Left renal cortex interstitium (tissue), 4 donors: ENCODE results near the gene TRUB2. TPM values are rescaled to one million over a fixed set of nuclear protein-coding genes. Genes with fewer than 3 reads are reported as not detected.
A peak's percentile ranks its signal among the peaks of the same experiment; 100 is the strongest.
"Not testable (repeated sequence)": the region's sequence is repeated elsewhere in the genome, so short reads cannot be mapped to it uniquely, and the experiment has no call there.

Experiments used
- DNase-seq, 4 donors: peaks; one replicate each; pipeline ENCODE4 v3.0.0-alpha.2; 2013; ENCODE audit warnings: low read depth in 4 of 4, low spot score in 2 of 4, missing footprints in 1 of 4
- polyA plus RNA-seq, 4 donors: library from polyadenylated mRNA; unstranded; fragments of 120-200 nt; gene quantifications; one replicate each; pipeline ENCODE4 v1.2.1, GENCODE V29; 2013; ENCODE audit not compliant: insufficient read length in 4 of 4

The TRUB2 gene
- polyA plus RNA-seq, 4 donors = 38.3 to 41.3 (median 39.9) TPM

DNA sequence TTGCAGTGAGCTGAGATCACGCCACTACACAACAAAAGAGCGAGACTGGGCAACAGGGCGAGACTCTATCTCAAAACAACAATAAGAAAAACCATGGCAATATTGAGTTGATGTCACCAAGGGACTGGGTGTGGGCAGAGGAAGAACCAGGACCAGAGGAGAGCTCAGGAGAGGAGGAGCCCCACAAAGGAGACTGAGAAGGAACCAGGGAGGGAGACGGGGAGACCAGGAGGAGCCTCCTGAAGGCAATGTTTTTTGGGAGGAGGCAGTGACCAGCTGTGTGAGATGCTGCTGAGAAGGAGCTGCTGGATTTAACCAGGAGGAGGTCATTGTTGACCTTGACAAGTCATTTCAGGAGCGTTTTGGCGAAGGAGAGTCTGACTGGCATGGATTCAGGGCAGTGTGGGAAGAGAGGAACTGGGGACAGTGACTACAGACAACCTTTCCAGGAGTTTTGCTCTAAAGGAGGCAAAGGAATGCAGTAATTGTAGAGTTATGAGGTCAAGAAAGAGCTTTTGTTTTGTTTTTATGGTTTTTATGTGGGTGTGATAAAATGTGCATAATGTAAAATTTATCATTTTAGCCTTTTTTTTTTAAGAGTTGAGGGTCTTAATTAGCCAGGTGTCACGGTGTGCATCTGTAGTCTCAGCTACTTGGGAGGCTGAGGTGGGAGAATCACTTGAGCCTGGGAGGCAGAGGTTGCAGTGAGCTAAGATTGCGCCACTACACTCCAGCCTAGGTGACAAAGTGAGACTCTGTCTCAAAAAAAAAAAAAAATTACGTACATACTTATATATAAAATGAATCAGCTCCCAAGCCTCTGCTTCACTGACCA is 17.9 kb downstream of the TRUB2 start:
- DNase-seq = no peak

DNA sequence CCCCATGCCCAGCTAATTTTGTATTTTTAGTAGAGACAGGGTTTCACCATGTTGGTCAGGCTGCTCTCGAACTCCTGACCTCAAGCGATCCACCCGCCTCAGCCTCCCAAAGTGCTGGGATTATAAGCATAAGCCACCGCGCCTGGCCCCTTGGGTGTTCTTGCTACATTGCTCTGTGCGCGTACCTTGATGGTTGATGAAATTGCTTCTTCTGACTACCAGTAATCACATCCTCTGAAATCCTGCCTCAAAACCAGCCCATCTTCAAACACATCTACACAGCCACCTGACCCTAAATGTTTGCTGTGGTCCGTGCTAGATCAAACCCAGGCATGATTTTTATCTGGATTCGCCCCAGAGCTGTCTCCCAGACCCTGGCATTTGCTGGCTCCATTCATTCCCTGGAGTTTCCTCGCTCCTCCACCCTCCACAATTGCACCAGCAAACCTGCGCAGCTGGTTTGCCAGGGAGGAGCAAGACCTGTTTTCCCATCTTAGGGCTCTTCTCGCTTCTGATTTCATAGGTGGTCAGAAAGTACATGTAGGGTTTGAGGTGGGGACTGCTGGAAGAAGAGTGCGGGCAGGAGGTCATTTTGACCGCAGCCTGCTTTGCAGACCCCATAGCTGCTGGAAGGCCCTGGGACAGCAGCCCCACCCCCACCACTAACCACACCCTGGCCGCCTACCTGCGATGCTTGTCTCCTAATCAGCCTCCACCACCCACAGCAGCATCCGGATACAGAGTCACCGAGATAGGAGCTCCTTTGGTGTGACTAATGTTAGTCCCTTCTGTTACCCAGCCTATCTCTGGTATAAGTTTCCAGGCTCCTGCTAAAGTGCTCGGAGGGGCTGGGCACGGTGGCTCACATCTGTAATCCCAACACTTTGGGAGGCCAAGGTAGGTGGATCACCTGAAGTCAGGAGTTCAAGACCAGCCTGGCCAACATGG is 23.4 kb downstream of the TRUB2 start:
- no peak for DNase-seq

DNA sequence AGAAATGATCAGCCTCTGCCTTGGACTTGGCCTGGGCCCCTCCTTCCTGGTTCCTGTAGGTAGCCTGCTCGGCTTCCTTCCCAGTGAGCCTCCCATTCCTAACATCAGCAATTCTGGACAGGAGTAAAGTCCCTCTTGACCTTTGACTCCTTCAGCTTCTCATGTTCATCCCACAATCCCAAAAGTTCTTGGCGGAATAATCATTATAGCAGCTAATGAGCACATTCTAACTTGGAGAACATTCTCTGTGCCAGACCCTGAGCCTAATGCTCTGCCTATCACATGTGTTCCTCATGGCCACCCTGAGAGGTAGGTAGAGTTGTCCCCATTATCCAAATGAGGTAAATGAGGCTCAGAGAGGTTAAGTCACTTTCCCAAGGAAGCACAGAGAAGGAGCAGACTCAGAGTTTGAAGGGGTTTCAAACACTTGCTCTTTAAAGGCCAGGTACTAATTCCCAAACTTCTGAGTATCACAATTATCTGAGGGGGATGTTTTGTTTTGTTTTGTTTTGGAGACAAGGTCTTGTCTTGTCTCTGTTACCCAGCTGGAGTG is 24.9 kb downstream of the TRUB2 start:
- no peak for DNase-seq

DNA sequence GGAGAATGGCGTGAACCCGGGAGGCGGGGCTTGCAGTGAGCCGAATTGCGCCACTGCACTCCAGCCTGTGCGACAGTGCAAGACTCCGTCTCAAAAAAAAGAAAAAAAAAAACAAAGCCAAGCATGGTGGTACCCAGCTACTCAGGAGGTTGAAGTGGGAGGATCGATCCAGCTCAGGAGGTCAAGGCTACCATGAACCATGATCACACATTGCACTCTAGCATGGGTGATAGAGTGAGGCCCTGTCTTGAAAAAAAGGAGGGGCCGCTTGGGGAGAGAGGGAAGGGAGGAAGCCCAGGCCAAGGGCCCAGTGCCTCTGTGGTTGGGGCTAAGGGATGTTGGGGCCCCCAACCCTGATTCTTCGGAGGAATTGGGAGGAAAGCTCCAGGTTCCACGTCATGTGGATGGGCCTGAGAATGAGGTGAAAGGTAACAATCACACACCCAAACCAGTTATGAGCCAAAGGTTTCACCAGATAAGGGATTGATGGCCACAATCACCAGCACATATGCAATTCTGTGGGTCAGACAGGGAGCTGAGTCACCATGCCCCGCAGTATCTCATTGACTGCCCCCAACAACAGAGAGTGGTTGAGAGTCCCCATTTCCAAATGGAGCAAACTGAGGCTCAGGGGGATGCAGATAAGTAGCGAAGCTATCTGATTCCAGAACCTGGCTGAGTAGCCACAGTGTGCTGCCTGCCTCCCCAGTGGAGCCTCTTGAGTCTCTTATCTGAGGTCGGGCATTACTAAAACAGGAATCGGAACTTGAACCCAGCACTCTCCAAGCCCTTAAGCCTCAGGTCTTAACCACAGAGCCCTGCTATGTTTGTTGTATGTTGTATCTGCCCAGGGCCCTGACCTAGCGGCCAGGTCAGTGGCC is 25.7 kb downstream of the TRUB2 start:
- DNase-seq = no peak

DNA sequence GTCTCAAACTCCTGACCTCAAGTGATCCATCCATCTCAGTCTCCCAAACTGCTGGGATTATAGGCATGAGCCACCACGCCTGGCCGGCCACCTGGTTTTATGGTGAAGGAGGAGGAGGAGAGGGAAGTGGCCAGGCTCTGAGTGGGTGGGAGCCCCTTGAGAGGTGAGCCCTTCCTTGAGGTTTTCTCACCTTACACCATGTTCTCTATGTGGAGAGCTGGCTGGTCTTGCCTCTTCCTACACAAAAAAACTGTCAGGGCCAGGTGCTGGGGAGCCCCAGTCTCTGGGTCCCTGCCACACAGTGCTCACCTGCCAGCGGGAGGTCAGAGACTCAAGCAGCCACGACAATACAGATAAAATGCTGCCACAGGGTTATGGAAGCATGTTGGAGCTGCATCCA is 28.1 kb downstream of the TRUB2 start:
- DNase-seq = no peak

DNA sequence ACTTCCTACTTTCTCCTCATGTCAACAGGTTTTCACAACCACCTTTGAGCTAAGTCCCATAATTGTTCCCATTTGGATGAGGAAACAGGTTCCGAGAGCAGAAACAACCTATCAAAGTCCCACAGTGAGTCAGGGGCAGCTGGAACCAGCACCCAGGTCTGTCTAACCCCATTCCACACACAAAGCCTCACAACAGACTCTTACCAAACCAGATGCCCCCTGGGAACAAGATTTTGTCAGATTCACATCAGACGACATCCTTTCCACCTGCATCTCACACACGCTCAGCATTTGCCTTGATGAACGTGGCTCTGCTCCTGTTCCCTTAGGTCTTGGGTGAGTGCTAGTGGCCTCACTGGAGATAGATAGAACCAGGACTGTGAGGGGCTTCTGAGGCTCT is 29.2 kb downstream of the TRUB2 start:
- DNase-seq = no peak

DNA sequence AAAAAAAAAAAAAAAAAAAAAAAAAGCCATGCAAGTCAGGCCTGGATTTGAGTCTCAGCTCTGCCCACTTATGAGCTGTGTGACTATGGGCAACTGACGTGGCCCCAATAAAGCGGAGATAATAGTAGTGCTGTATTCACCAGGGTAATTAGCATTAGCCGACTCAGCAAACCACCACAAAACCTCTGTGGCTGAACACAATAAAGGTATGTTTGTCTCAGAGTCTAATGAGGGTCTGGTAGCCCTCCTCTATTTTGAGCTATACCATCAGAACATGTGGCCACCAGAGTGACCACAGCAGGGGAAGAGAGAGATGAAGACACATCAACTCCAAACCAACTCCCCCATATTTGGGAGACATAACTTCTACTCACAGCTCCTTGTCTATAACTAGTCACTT is 30.2 kb downstream of the TRUB2 start:
- DNase-seq = no peak

DNA sequence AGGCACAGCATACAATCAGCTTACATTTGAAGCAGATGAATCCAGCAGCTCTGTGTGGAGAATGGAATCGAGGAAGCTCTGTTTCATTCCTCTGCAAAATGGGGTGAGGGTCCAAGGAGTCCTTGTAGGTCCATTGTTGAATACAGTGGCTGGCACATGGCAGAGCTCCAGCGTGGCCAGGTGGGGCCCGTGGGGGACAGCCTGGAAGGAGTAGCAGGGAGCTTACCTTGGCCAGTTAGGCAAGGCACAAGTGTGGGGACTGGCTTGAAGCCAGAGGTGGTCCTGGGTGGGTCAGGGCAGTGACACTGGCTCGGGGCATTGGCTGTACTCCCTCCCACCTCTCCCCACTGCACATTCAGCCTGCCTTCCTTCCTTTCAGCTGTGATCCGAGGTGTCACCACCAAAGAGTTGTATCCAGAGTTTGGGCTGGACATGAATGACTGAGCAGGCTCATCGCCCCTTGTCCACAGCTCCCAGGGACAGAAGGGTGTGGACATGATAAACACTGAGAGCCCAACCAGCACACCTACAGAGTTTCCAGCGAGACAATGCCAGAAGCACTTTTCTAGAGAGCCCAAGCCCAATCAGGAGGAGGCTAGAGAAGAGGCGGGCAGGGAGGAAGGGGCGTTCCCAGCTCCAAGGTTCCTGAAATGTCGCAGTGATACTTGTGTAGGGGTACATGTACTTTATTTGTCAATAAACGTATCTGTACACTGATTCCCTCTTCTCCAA is 33.8 kb downstream of the TRUB2 start:
- no peak for DNase-seq

DNA sequence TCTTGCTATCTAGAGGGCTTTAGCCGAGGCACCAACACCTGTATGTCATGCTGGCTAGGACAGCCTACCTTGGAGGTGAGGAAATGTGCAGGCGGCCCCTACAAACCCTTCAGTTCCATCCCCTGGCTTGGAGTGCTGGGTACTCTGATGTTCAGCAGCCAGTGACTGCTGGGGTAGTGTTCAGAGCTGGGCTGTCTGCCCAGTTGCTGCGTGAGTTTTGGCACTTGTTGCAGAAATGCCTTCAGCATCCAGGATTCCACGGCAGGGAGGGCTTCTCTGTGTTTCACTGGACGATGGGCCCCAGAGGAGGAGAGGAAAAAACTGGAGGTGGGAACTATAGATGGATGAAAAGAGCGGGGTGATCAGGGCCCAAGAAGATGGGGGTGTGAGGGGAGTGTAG is 35.8 kb downstream of the TRUB2 start:
- DNase-seq = no peak

DNA sequence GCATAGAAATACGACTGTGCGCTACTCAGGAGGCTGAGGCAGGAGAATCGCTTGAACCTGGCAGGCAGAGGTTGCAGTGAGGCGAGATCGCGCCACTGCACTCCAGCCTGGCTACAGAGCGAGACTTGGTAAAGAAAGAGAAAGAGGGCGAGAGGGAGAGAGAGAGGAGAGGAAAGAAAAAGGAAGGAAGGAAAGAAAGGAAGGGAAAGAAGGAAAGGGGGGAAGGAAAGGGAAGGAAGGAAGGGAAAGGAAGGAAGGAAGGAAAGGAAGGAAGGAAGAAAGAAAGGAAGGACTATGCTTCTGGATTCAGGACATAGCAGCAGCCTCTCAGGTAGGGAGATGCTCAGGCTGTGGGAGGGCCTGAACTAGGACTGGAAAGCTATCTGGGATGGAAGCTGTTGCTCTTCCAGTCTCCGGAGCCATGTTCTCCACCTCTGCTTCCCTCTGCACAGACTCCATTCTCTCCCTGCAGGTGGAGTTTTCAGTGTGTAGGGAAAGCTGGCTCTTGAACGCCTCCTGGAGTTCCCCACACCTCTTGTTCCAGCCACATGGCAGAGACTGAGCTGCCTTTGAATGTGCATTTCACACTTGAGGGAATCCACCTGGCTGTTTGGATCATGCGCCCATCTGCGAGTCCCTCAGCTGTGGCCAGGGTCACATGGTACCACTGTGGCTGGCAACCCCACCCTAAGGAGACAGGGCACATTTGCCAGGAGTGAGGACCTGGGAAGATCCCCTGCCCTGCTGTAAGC is 37.0 kb downstream of the TRUB2 start:
- no peak for DNase-seq

DNA sequence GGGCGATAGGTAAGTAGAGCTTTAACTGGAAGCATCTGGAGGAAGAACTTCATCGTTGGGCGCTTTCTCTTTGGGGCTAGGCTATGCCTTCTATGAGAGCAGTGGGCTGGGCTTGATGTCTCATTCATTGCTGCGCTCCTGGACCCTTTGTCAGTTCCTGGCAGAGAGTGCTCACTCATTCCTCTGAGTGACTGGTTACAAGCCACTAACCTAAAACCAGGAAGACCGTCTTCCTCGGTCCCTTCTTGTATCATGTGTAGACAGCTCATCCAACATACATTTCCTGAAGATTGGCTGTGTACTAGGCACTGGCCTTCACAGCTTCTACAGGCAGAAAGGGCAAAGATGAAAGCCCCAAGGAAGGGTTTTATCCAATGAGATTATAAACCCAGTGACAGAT is 39.7 kb downstream of the TRUB2 start:
- no peak for DNase-seq

DNA sequence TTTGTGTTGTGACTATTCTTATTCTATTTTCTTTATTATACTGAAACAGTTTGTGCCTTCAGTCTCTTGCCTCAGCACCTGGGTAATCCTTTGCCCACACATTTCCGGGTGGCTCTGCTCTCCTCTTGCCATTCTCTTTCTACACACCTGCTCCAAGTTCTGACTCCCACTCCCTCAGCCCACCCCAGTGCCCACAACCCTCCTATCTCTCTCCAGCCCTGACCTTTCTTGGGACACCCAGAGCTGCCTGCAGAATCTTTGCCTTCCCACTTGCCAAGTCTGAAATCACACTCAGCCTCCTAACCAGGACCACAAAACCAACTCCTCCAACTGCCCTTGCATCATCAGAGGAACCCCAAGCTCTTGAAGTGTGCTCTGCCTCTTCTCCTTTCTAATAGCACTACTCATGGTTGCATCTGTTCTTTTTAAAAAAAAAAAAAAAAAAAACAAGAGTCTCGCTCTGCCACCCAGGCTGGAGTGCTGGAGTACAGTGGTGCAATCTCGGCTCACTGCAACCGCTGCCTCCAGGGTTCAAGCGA is 42.1 kb downstream of the TRUB2 start:
- no peak for DNase-seq

DNA sequence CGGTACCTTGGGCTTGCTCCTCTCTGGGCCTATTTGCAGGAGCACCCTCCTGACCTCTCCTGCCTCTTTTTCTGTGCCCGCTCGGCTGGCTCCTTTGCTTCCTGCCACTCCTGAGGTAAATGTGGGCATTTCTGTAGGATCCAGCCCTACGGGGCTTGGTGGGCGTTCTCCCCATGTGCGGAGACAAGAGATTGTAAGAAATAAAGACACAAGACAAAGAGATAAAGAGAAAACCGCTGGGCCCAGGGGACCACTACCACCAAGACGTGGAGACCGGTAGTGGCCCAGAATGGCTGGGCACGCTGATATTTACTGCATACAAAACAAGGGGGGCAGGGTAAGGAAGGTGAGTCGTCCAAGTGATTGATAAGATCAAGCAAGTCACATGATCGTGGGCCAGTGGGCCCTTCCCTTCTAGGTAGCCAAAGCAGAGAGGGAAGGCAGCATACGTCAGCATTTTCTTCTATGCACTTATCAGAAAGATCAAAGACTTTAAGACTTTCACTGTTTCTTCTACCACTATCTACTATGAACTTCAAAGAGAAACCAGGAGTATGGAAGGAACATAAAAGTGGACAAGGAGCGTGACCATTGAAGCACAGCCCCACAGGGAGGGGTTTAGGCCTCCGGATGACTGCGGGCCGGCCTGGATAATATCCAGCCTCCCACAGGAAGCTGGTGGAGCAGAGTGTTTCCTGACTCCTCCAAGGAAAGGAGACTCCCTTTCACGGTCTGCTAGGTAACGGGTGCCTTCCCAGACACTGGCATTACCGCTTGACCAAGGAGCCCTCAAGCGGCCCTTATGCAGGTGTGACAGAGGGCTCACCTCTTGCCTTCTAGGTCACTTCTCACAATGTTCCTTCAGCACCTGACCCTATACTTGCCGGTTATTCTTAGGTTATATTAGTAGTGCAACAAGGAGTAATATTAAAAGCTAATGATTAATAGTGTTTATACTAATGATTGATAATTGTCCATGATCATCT is 42.9 kb downstream of the TRUB2 start:
- not testable (repeated sequence) for DNase-seq

DNA sequence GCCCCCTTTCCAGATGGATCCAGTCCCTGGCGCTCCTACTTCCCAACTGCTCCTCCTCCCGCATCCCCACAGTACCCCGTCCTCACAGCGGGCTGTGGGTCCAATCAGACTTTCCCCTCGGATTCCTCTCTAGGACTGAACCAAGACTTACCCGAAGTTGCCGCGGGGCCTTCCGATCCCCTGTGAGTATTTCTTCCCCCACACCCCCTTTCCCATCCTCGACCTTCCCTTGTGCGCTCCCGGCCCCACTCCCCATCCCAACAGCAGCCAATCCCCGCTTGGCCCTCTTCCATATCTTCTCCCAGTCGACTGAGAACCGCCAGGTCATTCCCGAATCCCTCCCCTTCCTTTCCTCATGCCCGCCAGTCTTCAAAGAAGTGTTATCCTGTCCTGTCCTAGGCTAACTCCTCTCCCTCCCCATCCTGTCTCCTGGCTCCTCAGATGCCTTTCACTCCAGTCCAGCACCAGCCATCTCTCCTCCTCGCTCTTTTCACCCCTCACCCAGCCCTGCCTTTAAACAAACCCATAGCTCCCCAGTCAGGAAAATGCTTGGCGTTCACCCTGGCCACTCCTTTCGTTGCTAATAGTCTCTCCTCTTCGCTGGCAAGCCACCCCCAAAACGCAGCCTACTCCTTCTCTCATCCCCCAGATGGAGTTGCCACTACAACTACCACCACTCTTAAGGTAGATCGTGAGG is 45.5 kb downstream of the TRUB2 start:
- DNase-seq = peak in 2 of 4 donors; percentile 29 to 37

DNA sequence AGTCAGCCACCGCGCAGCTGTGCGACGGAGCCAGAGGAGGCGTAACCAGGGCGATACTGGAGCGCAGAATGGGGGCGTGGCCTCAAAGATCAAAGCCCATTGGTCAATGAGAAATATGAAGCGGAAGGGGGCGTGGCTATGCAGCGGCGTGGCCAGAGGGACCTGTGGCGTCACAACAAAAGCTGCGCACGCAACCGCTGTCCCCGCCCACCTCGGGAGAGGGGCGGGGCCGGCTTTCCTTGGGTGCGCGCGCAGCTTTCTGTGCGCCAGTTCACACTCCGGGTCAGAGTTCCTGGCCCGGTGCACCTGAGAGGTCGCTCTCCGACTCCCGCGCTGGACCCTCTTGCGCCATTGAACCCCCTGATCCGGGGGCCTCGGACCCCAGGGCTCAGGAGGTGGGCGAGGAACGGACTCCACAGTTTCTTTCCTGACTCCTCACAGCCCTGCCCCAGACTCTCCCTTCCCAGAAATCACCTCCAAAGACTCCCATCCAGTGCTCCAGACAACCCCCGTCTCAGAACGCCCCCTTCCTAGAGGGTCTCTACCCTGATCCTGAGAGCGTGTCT is 46.2 kb downstream of the TRUB2 start, which contains the start of gene SWI5:
Gene SWI5 (plus strand): TSS at position 269 of the 566 bp plus-strand sequence.
- peak; percentile 95 to 100 (median 100) for DNase-seq
